ENCODE data around the gene LCK. TPM values are rescaled to one million over a fixed set of nuclear protein-coding genes. Genes with fewer than 3 reads are reported as not detected.

LCK gene
- total and polyA plus RNA-seq, 9 of the 15 experiments (the other 6 are each of a cell fraction or from before 2014, with no cell fraction given): 0.04 to 0.47 (median 0.13) TPM; not detected in 6

GRCh38 chr1:32215629-32216480 is 35.2 kb upstream of the LCK start (continued):
- TF ChIP-seq CHD7 (IDR thresholded peaks at IDR 0.05; ENCODE audit: low read depth, low read length) (no peak), E2F5 (CRISPR knock-in tag; IDR thresholded peaks at IDR 0.05) (no peak), MAFG (tag; conservative IDR thresholded peaks at IDR 0.05) (no peak), ARID3B (CRISPR knock-in tag; IDR thresholded peaks at IDR 0.05; ENCODE audit: borderline replicate concordance) (no peak), AFF1 (IDR thresholded peaks at IDR 0.05; ENCODE audit: low read depth in 1 of 2, partially characterized antibody in 2 of 2) (no peak), SNIP1 (IDR thresholded peaks at IDR 0.05; ENCODE audit: low read depth) (no peak), NRF1 (conservative IDR thresholded peaks at IDR 0.05 in 1 of 2, IDR thresholded peaks at IDR 0.05 in 1 of 2) (no peak), RUNX1 (IDR thresholded peaks at IDR 0.05; ENCODE audit: low read depth) (no peak)

Measured in K562 (cell line).